PFSK-1 (cell line): ENCODE data around the gene PHF19.

Source experiments
- FOXP2 ChIP-seq: optimal IDR thresholded peaks from 2 replicates; pipeline ENCODE3; 2011; ENCODE audit warnings: borderline replicate concordance, control low read depth, inconsistent platforms; ENCODE audit not compliant: insufficient read depth; ENCODE audit errors: extremely low read length, extremely low read depth
- POLR2AphosphoS5 ChIP-seq: IDR thresholded peaks from 2 replicates; pipeline ENCODE4 v1.6.1; 2012; ENCODE audit warnings: low read depth, mild to moderate bottlenecking, control low read depth, low read length, moderate library complexity
- REST ChIP-seq, 2 experiments: IDR thresholded peaks; 2 replicates each; pipeline versions ENCODE4 v1.6.1 to v1.8.0; 2011 to 2012; ENCODE audit warnings: low read depth in 2 of 2, low read length in 2 of 2, control low read depth in 1 of 2, inconsistent platforms in 1 of 2, mild to moderate bottlenecking in 1 of 2, moderate library complexity in 1 of 2; ENCODE audit not compliant: insufficient read depth in 1 of 2
- SIN3A ChIP-seq: IDR thresholded peaks from 2 replicates; pipeline ENCODE4 v1.6.1; 2012; ENCODE audit warnings: mild to moderate bottlenecking, low read length, moderate library complexity, borderline replicate concordance; ENCODE audit not compliant: insufficient read depth
- TAF1 ChIP-seq: IDR thresholded peaks from 2 replicates; pipeline ENCODE4 v1.6.1; 2012; ENCODE audit warnings: low read length, control low read depth, borderline replicate concordance; ENCODE audit not compliant: insufficient read depth

Gene PHF19

GRCh38 chr9:120919843-120920805 is 43.1 kb upstream of the PHF19 start:
- no peak for TF ChIP-seq FOXP2
- TF ChIP-seq SIN3A = no peak
- no peak for TF ChIP-seq REST (IDR thresholded peaks at IDR 0.05; ENCODE audit: insufficient read depth in 1 of 2, low read depth in 2 of 2, low read length in 2 of 2)

DNA sequence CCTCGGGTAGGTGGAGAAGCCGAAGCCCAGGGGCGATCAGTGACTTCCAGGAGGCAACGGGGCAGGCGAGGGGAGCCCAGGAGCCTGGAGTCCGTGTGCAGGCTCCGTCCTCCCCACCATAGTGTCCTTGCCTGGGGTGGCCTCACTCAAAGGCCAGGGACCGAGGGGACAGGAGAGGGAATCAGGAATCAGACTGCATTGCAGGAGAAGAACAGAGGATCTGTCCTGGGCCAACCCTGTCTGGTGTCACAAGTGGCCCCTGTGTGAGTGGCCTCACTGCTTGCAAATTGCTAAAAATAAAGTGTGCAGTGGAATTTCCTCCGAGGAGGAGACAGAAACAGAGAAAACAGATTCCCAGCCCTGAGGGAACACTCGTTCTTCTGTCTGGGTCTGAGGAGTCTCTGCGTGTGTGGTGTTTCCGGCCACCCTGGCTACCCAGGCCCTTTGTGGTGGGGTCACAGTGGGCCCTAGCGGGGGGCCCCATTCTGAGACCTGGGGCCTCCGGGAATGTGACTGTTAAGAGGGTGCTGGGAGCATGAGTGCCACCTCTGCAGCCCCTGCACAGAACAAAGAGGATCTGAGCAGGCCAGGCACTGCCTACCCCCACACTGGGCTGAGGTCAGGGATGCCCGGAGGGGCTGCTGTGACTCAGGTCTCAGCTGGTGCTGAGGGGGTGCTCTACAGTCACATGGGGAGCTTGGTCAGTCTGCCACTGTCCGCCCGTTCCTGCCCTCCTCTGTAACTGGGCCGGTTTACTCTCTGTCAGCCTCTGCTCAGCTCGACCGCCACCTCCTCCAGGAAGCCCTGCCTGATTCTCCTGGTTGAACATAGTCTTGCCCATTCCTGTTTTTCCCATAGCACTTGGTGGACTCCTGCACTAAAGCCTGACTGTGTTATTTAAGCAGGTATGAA is 42.2 kb upstream of the PHF19 start:
- TF ChIP-seq REST (IDR thresholded peaks at IDR 0.05; ENCODE audit: insufficient read depth in 1 of 2, low read depth in 2 of 2, low read length in 2 of 2) (no peak), SIN3A (no peak), TAF1 (no peak), POLR2AphosphoS5 (no peak), FOXP2 (no peak)

DNA sequence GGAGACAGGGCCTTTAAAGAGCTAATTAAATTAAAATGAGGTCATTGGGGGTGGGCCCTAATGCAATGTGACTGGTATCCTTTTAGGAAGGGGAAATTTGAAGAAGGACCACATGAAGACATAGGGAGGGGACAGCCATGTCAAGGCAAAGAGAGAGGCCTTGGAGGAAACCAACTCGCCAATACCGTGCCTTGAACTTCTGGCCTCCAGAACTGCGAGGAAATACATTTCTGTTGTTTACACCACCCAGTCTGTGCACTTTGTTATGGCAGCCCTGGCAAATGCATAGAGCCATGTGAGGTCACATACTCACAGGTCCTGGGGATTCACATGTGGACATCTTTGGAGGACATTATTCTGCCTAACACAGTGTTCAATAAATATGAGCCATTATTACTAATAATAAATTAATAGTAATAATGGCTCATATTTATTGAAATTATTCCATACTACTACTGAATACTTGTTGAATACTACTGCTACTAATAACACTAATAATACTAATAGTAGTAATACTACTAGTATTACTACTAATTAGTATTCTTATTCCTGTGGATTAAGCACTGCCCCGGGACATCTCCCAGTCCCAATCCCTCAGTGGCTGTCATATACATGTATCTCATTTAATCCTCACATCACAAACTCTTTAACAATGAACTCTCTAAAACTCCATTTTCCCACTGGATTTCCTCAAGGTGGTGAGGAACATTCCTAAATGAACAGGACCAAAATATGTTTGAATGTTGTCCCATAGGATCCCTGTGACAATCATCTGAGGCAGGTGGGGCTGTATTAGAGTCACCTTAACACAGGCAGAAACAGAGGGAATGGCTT is 41.2 kb upstream of the PHF19 start:
- no peak for TF ChIP-seq REST (IDR thresholded peaks at IDR 0.05; ENCODE audit: insufficient read depth in 1 of 2, low read depth in 2 of 2, low read length in 2 of 2)
- TF ChIP-seq POLR2AphosphoS5 = no peak
- TF ChIP-seq TAF1 = no peak
- TF ChIP-seq SIN3A = no peak
- no peak for TF ChIP-seq FOXP2

GRCh38 chr9:120916991-120917880 is 40.2 kb upstream of the PHF19 start:
- TF ChIP-seq FOXP2 (no peak), REST (IDR thresholded peaks at IDR 0.05; ENCODE audit: insufficient read depth in 1 of 2, low read depth in 2 of 2, low read length in 2 of 2) (no peak), TAF1 (no peak), POLR2AphosphoS5 (no peak), SIN3A (no peak)
